GM18507 (cell line): ENCODE results near the gene LANCL3.
A peak's percentile ranks its signal among the peaks of the same experiment; 100 is the strongest.
"Not testable (repeated sequence)": the region's sequence is repeated elsewhere in the genome, so short reads cannot be mapped to it uniquely, and the experiment has no call there.

Source experiments
- DNase-seq: peaks from one replicate; pipeline ENCODE4 v3.0.0; 2011; ENCODE audit warnings: low read depth; ENCODE audit not compliant: insufficient read length; ENCODE audit errors: extremely low spot score
- FAIRE-seq: peaks from 2 replicates; lab custom pipeline; 2011; peaks lifted over from hg19 to GRCh38; lab: Jason Lieb, UNC

The LANCL3 gene

GRCh38 chrX:37571426-37572107 is at the start of gene LANCL3:
Gene LANCL3 (plus strand): TSS chrX:37571661. CDS start chrX:37571871, 210 bp downstream.
- FAIRE-seq, DNase-seq: not testable (repeated sequence)

GRCh38 chrX:37523673-37524072 is 47.8 kb upstream of the LANCL3 start:
- not testable (repeated sequence) for FAIRE-seq

GRCh38 chrX:37541991-37542390 is 29.5 kb upstream of the LANCL3 start:
- no peak for DNase-seq
- no peak for FAIRE-seq

More at GRCh38 chrX:37523673-37524072, 47.8 kb upstream of the LANCL3 start:
- not testable (repeated sequence) for DNase-seq

GRCh38 chrX:37542791-37543190 is 28.7 kb upstream of the LANCL3 start:
- no peak for DNase-seq

GRCh38 chrX:37543324-37543723 is 28.1 kb upstream of the LANCL3 start:
- DNase-seq (no peak), FAIRE-seq (no peak)

More at GRCh38 chrX:37542791-37543190, 28.7 kb upstream of the LANCL3 start:
- FAIRE-seq: no peak

GRCh38 chrX:37544531-37544930 is 26.9 kb upstream of the LANCL3 start:
- not testable (repeated sequence) for FAIRE-seq, DNase-seq

- FAIRE-seq (no peak), DNase-seq (no peak)
Measured at GRCh38 chrX:37545066-37545465, 26.4 kb upstream of the LANCL3 start.

- DNase-seq, FAIRE-seq: not testable (repeated sequence)
Measured at GRCh38 chrX:37549619-37550018, 21.8 kb upstream of the LANCL3 start.

GRCh38 chrX:37553476-37553875 is 18.0 kb upstream of the LANCL3 start:
- FAIRE-seq (no peak), DNase-seq (no peak)

GRCh38 chrX:37565254-37565653 is 6.2 kb upstream of the LANCL3 start:
- FAIRE-seq, DNase-seq: not testable (repeated sequence)

- FAIRE-seq: peak; percentile 65
- DNase-seq: not testable (repeated sequence)
Measured at GRCh38 chrX:37570349-37570748, 1.1 kb upstream of the LANCL3 start.

- not testable (repeated sequence) for FAIRE-seq
Measured at GRCh38 chrX:37572108-37572587, 687 bp downstream of the LANCL3 start.

GRCh38 chrX:37573121-37573520 is 1.7 kb downstream of the LANCL3 start:
- not testable (repeated sequence) for DNase-seq, FAIRE-seq

More at GRCh38 chrX:37572108-37572587, 687 bp downstream of the LANCL3 start:
- not testable (repeated sequence) for DNase-seq

GRCh38 chrX:37578045-37578444 is 6.6 kb downstream of the LANCL3 start:
- no peak for FAIRE-seq
- no peak for DNase-seq

GRCh38 chrX:37580080-37580479 is 8.6 kb downstream of the LANCL3 start:
- FAIRE-seq (no peak), DNase-seq (no peak)

GRCh38 chrX:37587337-37587736 is 15.9 kb downstream of the LANCL3 start:
- not testable (repeated sequence) for FAIRE-seq, DNase-seq

- DNase-seq: no peak
- no peak for FAIRE-seq
Measured at GRCh38 chrX:37590047-37590446, 18.6 kb downstream of the LANCL3 start.

- DNase-seq (no peak), FAIRE-seq (no peak)
Measured at GRCh38 chrX:37594755-37595382, 23.4 kb downstream of the LANCL3 start.

GRCh38 chrX:37599729-37600128 is 28.3 kb downstream of the LANCL3 start:
- FAIRE-seq (no peak), DNase-seq (no peak)

- FAIRE-seq: no peak
- no peak for DNase-seq
Measured at GRCh38 chrX:37603938-37604409, 32.5 kb downstream of the LANCL3 start.
